Neutrophil (primary cell): ENCODE data around the gene SCCPDH.

ENCODE experiments used
- H3K27ac ChIP-seq: fragments of 200-600 bp; sonication (generic); 2 replicates; pipeline ENCODE4 v1.5.1; 2016; ENCODE audit warnings: mild to moderate bottlenecking, moderate library complexity
- H3K27me3 ChIP-seq: fragments of 200-600 bp; sonication (generic); 2 replicates; pipeline ENCODE4 v1.6.0; 2016; ENCODE audit warnings: mild to moderate bottlenecking
- H3K36me3 ChIP-seq: fragments of 200-600 bp; sonication (generic); 2 replicates; pipeline ENCODE4 v1.5.1; 2017
- H3K4me1 ChIP-seq, 2 experiments: fragments of 200-600 bp in 1 of 2; sonication (generic) in 1 of 2; 1 replicate in 1 of 2; 2 replicates in 1 of 2; pipeline versions ENCODE4 v1.5.1 to v1.6.1; 2013 to 2016; ENCODE audit warnings: low read depth in 1 of 2, low read length in 1 of 2, mild to moderate bottlenecking in 1 of 2, moderate library complexity in 1 of 2; ENCODE audit not compliant: control insufficient read depth in 1 of 2, insufficient read depth in 1 of 2
- H3K4me3 ChIP-seq, 2 experiments: fragments of 200-600 bp in 1 of 2; sonication (generic) in 1 of 2; 1 replicate in 1 of 2; 2 replicates in 1 of 2; pipeline ENCODE4 v1.5.1; 2013 to 2016; ENCODE audit warnings: low read depth in 1 of 2, low read length in 1 of 2, mild to moderate bottlenecking in 1 of 2, moderate library complexity in 1 of 2
- H3K9me3 ChIP-seq: fragments of 200-600 bp; sonication (generic); 2 replicates; pipeline ENCODE4 v1.5.1; 2016
- CTCF ChIP-seq: fragments of 200-600 bp; sonication (generic); IDR thresholded peaks from 2 replicates; pipeline ENCODE4 v1.5.1; 2016; ENCODE audit warnings: antibody characterized with exemption

Gene SCCPDH, protein sequence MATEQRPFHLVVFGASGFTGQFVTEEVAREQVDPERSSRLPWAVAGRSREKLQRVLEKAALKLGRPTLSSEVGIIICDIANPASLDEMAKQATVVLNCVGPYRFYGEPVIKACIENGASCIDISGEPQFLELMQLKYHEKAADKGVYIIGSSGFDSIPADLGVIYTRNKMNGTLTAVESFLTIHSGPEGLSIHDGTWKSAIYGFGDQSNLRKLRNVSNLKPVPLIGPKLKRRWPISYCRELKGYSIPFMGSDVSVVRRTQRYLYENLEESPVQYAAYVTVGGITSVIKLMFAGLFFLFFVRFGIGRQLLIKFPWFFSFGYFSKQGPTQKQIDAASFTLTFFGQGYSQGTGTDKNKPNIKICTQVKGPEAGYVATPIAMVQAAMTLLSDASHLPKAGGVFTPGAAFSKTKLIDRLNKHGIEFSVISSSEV

DNA sequence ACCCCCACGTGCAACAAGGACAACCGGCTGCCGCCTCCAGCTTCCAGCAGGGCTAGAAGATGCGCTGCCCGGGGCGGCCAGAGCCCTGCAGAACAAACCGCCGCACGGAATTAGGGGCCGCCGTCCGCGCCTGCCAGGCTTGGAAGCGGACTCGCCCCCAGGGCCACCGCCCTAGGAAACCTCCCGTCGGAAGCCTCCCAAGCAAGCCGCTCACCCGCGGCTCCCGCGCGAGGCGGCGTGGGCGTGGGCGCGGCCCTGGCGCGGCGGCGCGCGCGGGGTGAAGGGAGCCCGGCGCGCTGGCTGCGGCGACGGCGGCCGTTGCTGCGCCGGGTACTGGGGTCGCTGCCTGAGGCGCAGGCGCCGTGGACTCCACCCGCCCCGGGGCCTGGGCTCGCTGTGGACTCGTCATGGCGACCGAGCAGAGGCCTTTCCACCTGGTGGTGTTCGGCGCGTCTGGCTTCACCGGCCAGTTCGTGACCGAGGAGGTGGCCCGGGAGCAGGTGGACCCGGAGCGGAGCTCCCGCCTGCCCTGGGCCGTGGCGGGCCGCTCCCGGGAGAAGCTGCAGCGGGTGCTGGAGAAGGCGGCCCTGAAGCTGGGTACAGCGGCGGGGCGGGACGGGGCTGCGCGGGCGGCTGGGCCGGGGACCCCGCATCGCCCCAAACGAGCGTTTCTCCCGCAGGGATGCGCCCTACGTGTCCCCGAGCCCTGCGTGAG is at the start of gene SCCPDH:
Gene SCCPDH, plus strand, starts transcription at position 394 of the 715 bp plus-strand sequence. Its CDS starts 14 bp downstream, at position 408.
- H3K9me3 ChIP-seq: no peaks in the 10 kb centered on the region
- H3K4me3 ChIP-seq: peak within 1 kb of the TSS; percentile 73 to 78
- H3K36me3 ChIP-seq: no peaks in the 10 kb centered on the region
- TF ChIP-seq CTCF: no peak
- H3K27me3 ChIP-seq: no peaks in the 10 kb centered on the region
- peak within 1 kb of the TSS; percentile 73 for H3K27ac ChIP-seq
- H3K4me1 ChIP-seq: peaks cover 31 to 32% of the 10 kb centered on the region in 2 experiments

- H3K27me3 ChIP-seq: no peaks in the 10 kb centered on the region
- H3K36me3 ChIP-seq: no peaks in the 10 kb centered on the region
- TF ChIP-seq CTCF: no peak
- H3K27ac ChIP-seq: no peak overlapping the region
- H3K9me3 ChIP-seq: no peaks in the 10 kb centered on the region
- no peak overlapping the region for H3K4me3 ChIP-seq
- no peaks in the 10 kb centered on the region for H3K4me1 ChIP-seq
Measured at GRCh38 chr1:246677842-246678241, 46.4 kb upstream of the SCCPDH start.

DNA sequence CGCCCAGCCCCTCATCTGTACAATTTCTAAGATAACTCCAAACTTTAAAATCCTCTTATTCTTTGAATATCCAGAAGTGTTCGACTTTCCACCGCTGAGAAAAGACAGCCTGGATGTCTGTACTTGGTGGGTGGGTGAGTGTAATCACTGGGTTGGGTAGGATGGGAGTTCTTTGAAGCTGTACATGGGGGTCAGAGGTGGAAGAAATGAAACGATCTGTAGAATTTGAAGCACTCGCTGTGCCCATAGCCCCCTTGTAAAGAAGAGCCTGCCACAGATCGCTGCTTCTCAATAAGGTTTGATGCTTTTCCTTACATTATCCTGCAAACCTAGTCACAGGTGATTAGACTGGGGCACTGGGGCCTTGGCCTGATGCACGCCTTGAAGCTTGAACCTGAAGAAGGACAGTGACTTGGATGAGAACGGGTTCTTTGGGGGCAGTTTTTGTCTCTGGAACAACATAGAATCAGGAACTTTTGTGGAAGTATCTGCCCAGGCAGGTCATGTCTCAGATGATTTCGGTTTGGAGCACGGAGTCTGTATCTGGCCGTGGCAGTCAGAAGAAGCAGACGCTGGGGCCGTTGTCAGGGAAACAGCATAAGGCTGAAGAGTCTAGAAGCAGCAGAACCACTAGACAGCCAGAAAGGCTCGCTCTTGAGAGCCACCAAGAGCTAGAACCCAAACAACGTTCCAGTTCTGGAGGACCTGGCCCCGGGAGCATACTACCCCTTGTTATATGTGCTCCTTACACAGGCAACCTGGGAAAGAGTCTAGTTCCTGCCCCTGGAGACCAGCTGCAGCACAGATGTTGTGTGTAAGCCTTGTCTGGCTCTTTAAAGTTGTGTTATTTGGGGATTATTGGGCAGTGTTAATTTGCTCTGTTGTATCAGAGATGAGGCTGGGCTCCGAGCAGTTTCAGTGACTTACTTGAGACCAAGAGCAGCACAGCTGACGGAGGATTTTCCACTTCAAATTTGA is 45.1 kb upstream of the SCCPDH start:
- no peaks in the 10 kb centered on the region for H3K36me3 ChIP-seq
- no peak for TF ChIP-seq CTCF
- no peak overlapping the region for H3K27ac ChIP-seq
- no peak overlapping the region for H3K4me3 ChIP-seq
- H3K9me3 ChIP-seq: no peaks in the 10 kb centered on the region
- H3K27me3 ChIP-seq: no peaks in the 10 kb centered on the region
- H3K4me1 ChIP-seq: no peaks in the 10 kb centered on the region

DNA sequence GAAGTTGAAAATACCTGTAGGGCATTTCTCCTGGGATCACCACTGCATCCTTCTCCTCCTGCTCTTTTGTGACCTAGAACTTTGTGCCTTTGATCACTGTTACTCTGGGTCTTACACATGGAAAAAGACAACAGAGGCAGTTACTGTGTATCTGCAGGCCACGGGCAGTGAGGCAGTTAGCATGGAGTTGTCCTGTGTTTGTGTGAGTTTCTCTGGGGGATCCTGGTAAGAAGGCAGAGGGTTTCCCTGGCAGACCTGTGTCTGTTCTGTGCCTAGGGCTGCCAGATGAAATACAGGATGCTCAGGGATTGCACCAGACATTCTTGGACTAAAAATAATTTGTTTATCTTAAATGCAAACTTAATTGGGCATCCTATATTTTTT is 44.4 kb upstream of the SCCPDH start:
- H3K9me3 ChIP-seq: no peaks in the 10 kb centered on the region
- no peak overlapping the region for H3K4me3 ChIP-seq
- no peak overlapping the region for H3K27ac ChIP-seq

More for the DNA sequence above, 44.4 kb upstream of the SCCPDH start:
- Histone ChIP-seq H3K36me3 (no peaks in the 10 kb centered on the region), H3K27me3 (no peaks in the 10 kb centered on the region), H3K4me1 (no peaks in the 10 kb centered on the region)
- TF ChIP-seq CTCF: no peak
